ENCODE results near the gene ATG14. TPM values are rescaled to one million over a fixed set of nuclear protein-coding genes. Genes with fewer than 3 reads are reported as not detected.
"Not testable (repeated sequence)": the region's sequence is repeated elsewhere in the genome, so short reads cannot be mapped to it uniquely, and the experiment has no call there.

Gene ATG14
- total RNA-seq, 2 experiments from 2014 or later = 5.0 to 5.1 TPM

- Mint-ChIP-seq H3K27me3 (no peaks in the 10 kb centered on the region), H3K4me1 (peaks cover 23% of the 10 kb centered on the region), H3K36me3 (ENCODE audit: low read depth) (peaks cover 22% of the 10 kb centered on the region), H3K27ac (peak overlapping the region; percentile 87), H3K9me3 (ENCODE audit: low read depth) (no peaks in the 10 kb centered on the region), H3K4me3 (no peak overlapping the region)
- peak; percentile 93 for ATAC-seq
- CTCF ChIA-PET = interaction anchor here (0.6 to 5.0 kb wide), 37 partner anchors 8 to 264 kb away, joined by 3 to 96 read pairs (median 5); partner anchors contain the start of gene FBXO34
- peak; percentile 75 for DNase-seq
- POLR2A ChIA-PET = interaction anchor here (1.0 to 1.2 kb wide), 3 partner anchors 24 to 256 kb away, joined by 3 to 6 read pairs (median 5); partner anchors contain the start of gene FBXO34
- intact Hi-C loops (cut with DNase I, micrococcal nuclease) = loop anchor here (1.0 kb wide), 4 partner anchors 24 to 141 kb away; partner anchors contain the start of gene FBXO34 (in 2 of the 2)
Observed at GRCh38 chr14:55354500-55354899, 57.1 kb downstream of the ATG14 start.

GRCh38 chr14:55353686-55354467 is 57.8 kb downstream of the ATG14 start:
- peaks cover 22% of the 10 kb centered on the region for H3K36me3 Mint-ChIP-seq (ENCODE audit: low read depth)
- no peaks in the 10 kb centered on the region for H3K27me3 Mint-ChIP-seq
- ChIA-PET POLR2A (interaction anchor here (1.0 to 1.2 kb wide), 2 partner anchors 83 to 256 kb away, joined by 3 to 5 read pairs; partner anchors contain the start of gene FBXO34), CTCF (interaction anchor here (0.5 to 5.0 kb wide), 39 partner anchors 8 to 342 kb away, joined by 3 to 96 read pairs (median 5); partner anchors contain the start of gene FBXO34)
- peak overlapping the region; percentile 46 for H3K4me3 Mint-ChIP-seq
- DNase-seq = peak; percentile 33
- H3K9me3 Mint-ChIP-seq (ENCODE audit: low read depth) = no peaks in the 10 kb centered on the region
- H3K27ac Mint-ChIP-seq = peak overlapping the region; percentile 87
- intact Hi-C loops (cut with DNase I, micrococcal nuclease) = loop anchor here (1.0 kb wide), 4 partner anchors 24 to 141 kb away; partner anchors contain the start of gene FBXO34 (in 2 of the 2)
- peak; percentile 57 for ATAC-seq
- peaks cover 28% of the 10 kb centered on the region for H3K4me1 Mint-ChIP-seq

GRCh38 chr14:55352201-55352600 is 59.4 kb downstream of the ATG14 start:
- CTCF ChIA-PET = interaction anchor here (0.6 to 5.0 kb wide), 7 partner anchors 9 to 103 kb away, joined by 3 to 96 read pairs (median 3); partner anchors contain the start of gene FBXO34
- intact Hi-C loops (cut with DNase I, micrococcal nuclease) = no loop called here
- no peak overlapping the region for H3K27ac Mint-ChIP-seq
- H3K27me3 Mint-ChIP-seq = no peaks in the 10 kb centered on the region
- H3K4me1 Mint-ChIP-seq = peaks cover 40% of the 10 kb centered on the region
- no peak for ATAC-seq
- peaks cover 22% of the 10 kb centered on the region for H3K36me3 Mint-ChIP-seq (ENCODE audit: low read depth)
- POLR2A ChIA-PET = no interaction called here
- no peaks in the 10 kb centered on the region for H3K9me3 Mint-ChIP-seq (ENCODE audit: low read depth)
- H3K4me3 Mint-ChIP-seq = no peak overlapping the region
- no peak for DNase-seq

- CTCF ChIA-PET = interaction anchor here (0.6 to 2.5 kb wide), 4 partner anchors 67 to 455 kb away, joined by 3 to 7 read pairs (median 4); no protein-coding TSS in a partner anchor
- no peak overlapping the region for H3K27ac Mint-ChIP-seq
- H3K4me1 Mint-ChIP-seq = peaks cover 44% of the 10 kb centered on the region
- no peak overlapping the region for H3K4me3 Mint-ChIP-seq
- ATAC-seq = no peak
- peaks cover 22% of the 10 kb centered on the region for H3K36me3 Mint-ChIP-seq (ENCODE audit: low read depth)
- H3K9me3 Mint-ChIP-seq (ENCODE audit: low read depth) = no peaks in the 10 kb centered on the region
- POLR2A ChIA-PET = no interaction called here
- DNase-seq = no peak
- H3K27me3 Mint-ChIP-seq = no peaks in the 10 kb centered on the region
- intact Hi-C loops (cut with DNase I, micrococcal nuclease) = no loop called here
Observed at GRCh38 chr14:55351111-55351510, 60.5 kb downstream of the ATG14 start.

- no peak overlapping the region for H3K4me3 Mint-ChIP-seq
- peaks cover 22% of the 10 kb centered on the region for H3K36me3 Mint-ChIP-seq (ENCODE audit: low read depth)
- ChIA-PET CTCF (interaction anchor here (0.6 to 2.5 kb wide), 7 partner anchors 11 to 657 kb away, joined by 3 to 10 read pairs (median 4); partner anchors contain the start of gene FBXO34), POLR2A (no interaction called here)
- intact Hi-C loops (cut with DNase I, micrococcal nuclease) = no loop called here
- DNase-seq (no peak), ATAC-seq (no peak)
- H3K9me3 Mint-ChIP-seq (ENCODE audit: low read depth) = no peaks in the 10 kb centered on the region
- peaks cover 46% of the 10 kb centered on the region for H3K4me1 Mint-ChIP-seq
- no peaks in the 10 kb centered on the region for H3K27me3 Mint-ChIP-seq
- no peak overlapping the region for H3K27ac Mint-ChIP-seq
Observed at GRCh38 chr14:55350461-55350860, 61.2 kb downstream of the ATG14 start.

- H3K27me3 Mint-ChIP-seq = no peaks in the 10 kb centered on the region
- H3K4me3 Mint-ChIP-seq = no peak overlapping the region
- intact Hi-C loops (cut with DNase I, micrococcal nuclease) = loop anchor here in 1 of 2 experiments (2.0 kb wide), 1 partner anchor 17 kb away; no protein-coding TSS in a partner anchor
- DNase-seq (no peak), ATAC-seq (no peak)
- peak overlapping the region; percentile 18 for H3K27ac Mint-ChIP-seq
- H3K9me3 Mint-ChIP-seq (ENCODE audit: low read depth) = no peaks in the 10 kb centered on the region
- peaks cover 46% of the 10 kb centered on the region for H3K4me1 Mint-ChIP-seq
- ChIA-PET POLR2A (no interaction called here), CTCF (interaction anchor here (0.6 to 2.5 kb wide), 7 partner anchors 12 to 656 kb away, joined by 3 to 10 read pairs (median 4); partner anchors contain the start of gene FBXO34)
- H3K36me3 Mint-ChIP-seq (ENCODE audit: low read depth) = peaks cover 22% of the 10 kb centered on the region
Observed at GRCh38 chr14:55349565-55349964, 62.1 kb downstream of the ATG14 start.

- peak; percentile 82 for ATAC-seq
- no peaks in the 10 kb centered on the region for H3K27me3 Mint-ChIP-seq
- CTCF ChIA-PET = interaction anchor here (1.0 to 2.5 kb wide), 4 partner anchors 15 to 79 kb away, joined by 3 to 10 read pairs (median 6); no protein-coding TSS in a partner anchor
- no peaks in the 10 kb centered on the region for H3K9me3 Mint-ChIP-seq (ENCODE audit: low read depth)
- intact Hi-C loops (cut with DNase I, micrococcal nuclease) = loop anchor here in 1 of 2 experiments (2.0 kb wide), 1 partner anchor 16 kb away; no protein-coding TSS in a partner anchor
- H3K36me3 Mint-ChIP-seq (ENCODE audit: low read depth) = peaks cover 19% of the 10 kb centered on the region
- POLR2A ChIA-PET = no interaction called here
- no peak for DNase-seq
- H3K4me3 Mint-ChIP-seq = no peak overlapping the region
- H3K27ac Mint-ChIP-seq = peak overlapping the region; percentile 33
- peaks cover 45% of the 10 kb centered on the region for H3K4me1 Mint-ChIP-seq
Observed at GRCh38 chr14:55348766-55349453, 62.7 kb downstream of the ATG14 start.

- Mint-ChIP-seq H3K4me1 (peaks cover 39% of the 10 kb centered on the region), H3K36me3 (ENCODE audit: low read depth) (peaks cover 13% of the 10 kb centered on the region), H3K9me3 (ENCODE audit: low read depth) (no peaks in the 10 kb centered on the region), H3K27me3 (no peaks in the 10 kb centered on the region), H3K27ac (no peak overlapping the region), H3K4me3 (no peak overlapping the region)
- ChIA-PET CTCF (interaction anchor here (0.7 to 1.7 kb wide), 6 partner anchors 8 to 92 kb away, joined by 3 to 8 read pairs (median 4); no protein-coding TSS in a partner anchor), POLR2A (interaction anchor here (0.7 kb wide), 1 partner anchor 87 kb away, joined by 4 read pairs; no protein-coding TSS in a partner anchor)
- ATAC-seq (no peak), DNase-seq (no peak)
- intact Hi-C loops (cut with DNase I, micrococcal nuclease) = loop anchor here in 1 of 2 experiments (2.0 kb wide), 1 partner anchor 15 kb away; no protein-coding TSS in a partner anchor
Observed at GRCh38 chr14:55347748-55348147, 63.9 kb downstream of the ATG14 start.

- no peaks in the 10 kb centered on the region for H3K27me3 Mint-ChIP-seq
Observed at GRCh38 chr14:55347040-55347439, 64.6 kb downstream of the ATG14 start.

GRCh38 chr14:55344582-55345163 is 67.0 kb downstream of the ATG14 start:
- CTCF ChIA-PET; POLR2A ChIA-PET; H3K4me3 Mint-ChIP-seq; H3K36me3 Mint-ChIP-seq (ENCODE audit: low read depth); DNase-seq; ATAC-seq; intact Hi-C loops (cut with DNase I, micrococcal nuclease); H3K27me3 Mint-ChIP-seq; H3K9me3 Mint-ChIP-seq (ENCODE audit: low read depth); H3K27ac Mint-ChIP-seq: not testable (repeated sequence)
- peaks cover 63% of the 10 kb centered on the region for H3K4me1 Mint-ChIP-seq

More at GRCh38 chr14:55347040-55347439, 64.6 kb downstream of the ATG14 start:
- H3K4me1 Mint-ChIP-seq = peaks cover 42% of the 10 kb centered on the region
- peaks cover 11% of the 10 kb centered on the region for H3K36me3 Mint-ChIP-seq (ENCODE audit: low read depth)
- POLR2A ChIA-PET = no interaction called here
- ATAC-seq (no peak), DNase-seq (no peak)
- CTCF ChIA-PET = interaction anchor here (0.7 to 1.7 kb wide), 7 partner anchors 7 to 135 kb away, joined by 3 to 8 read pairs (median 3); no protein-coding TSS in a partner anchor
- H3K4me3 Mint-ChIP-seq = no peak overlapping the region
- H3K27ac Mint-ChIP-seq = no peak overlapping the region
- no peaks in the 10 kb centered on the region for H3K9me3 Mint-ChIP-seq (ENCODE audit: low read depth)
- intact Hi-C loops (cut with DNase I, micrococcal nuclease) = no loop called here
